Epidermal melanocyte (primary cell): ENCODE measurements around the gene ISY1.

Experiments
- DNase-seq: peaks from one replicate; pipeline ENCODE4 v3.0.0; 2011; ENCODE audit warnings: low spot score; ENCODE audit not compliant: insufficient read length

Gene ISY1

GRCh38 chr3:129087138-129087702 is 73.6 kb downstream of the ISY1 start:
- DNase-seq: no peak

- DNase-seq: no peak
Observed at GRCh38 chr3:129085818-129086217, 75.0 kb downstream of the ISY1 start.

- DNase-seq: no peak
Observed at GRCh38 chr3:129085165-129085715, 75.6 kb downstream of the ISY1 start.

- no peak for DNase-seq
Observed at GRCh38 chr3:129084501-129084900, 76.4 kb downstream of the ISY1 start.

GRCh38 chr3:129082026-129082425 is 78.8 kb downstream of the ISY1 start:
- no peak for DNase-seq

GRCh38 chr3:129081503-129081902 is 79.4 kb downstream of the ISY1 start:
- no peak for DNase-seq

- DNase-seq: no peak
Observed at GRCh38 chr3:129078510-129078909, 82.4 kb downstream of the ISY1 start.
